HG03460 (cell line): ENCODE results near the gene FREY1.

ENCODE experiments used
- ATAC-seq: cut with Tn5 transposase; IDR thresholded peaks from one replicate; pipeline ENCODE4 v1.9.1; 2021; ENCODE audit not compliant: unreplicated experiment

Gene FREY1

GRCh38 chr11:45928535-45929215 is 21.6 kb upstream of the FREY1 start:
- ATAC-seq, result no peak

GRCh38 chr11:45927684-45928413 is 20.8 kb upstream of the FREY1 start:
- ATAC-seq, result no peak

GRCh38 chr11:45927332-45927683 is 20.2 kb upstream of the FREY1 start:
- ATAC-seq, result no peak

- no peak for ATAC-seq
These were observed 19.7 kb upstream of the FREY1 start for GRCh38 chr11:45926536-45927331.

GRCh38 chr11:45926001-45926401 is 18.9 kb upstream of the FREY1 start:
- no peak for ATAC-seq

- ATAC-seq, result no peak
These were observed 18.5 kb upstream of the FREY1 start for GRCh38 chr11:45925550-45925949.

- no peak for ATAC-seq
These were observed 17.9 kb upstream of the FREY1 start for GRCh38 chr11:45924927-45925326.

GRCh38 chr11:45924036-45924915 is 17.2 kb upstream of the FREY1 start:
- ATAC-seq, result no peak

- no peak for ATAC-seq
These were observed 15.5 kb upstream of the FREY1 start, which contains the start of gene LARGE2 for GRCh38 chr11:45922425-45923082. Gene LARGE2 (plus strand): TSS chr11:45922656. CDS start chr11:45922883, 227 bp downstream.

GRCh38 chr11:45921561-45922424 is 14.7 kb upstream of the FREY1 start:
- ATAC-seq, result no peak

GRCh38 chr11:45920531-45921477 is 13.7 kb upstream of the FREY1 start:
- no peak for ATAC-seq

GRCh38 chr11:45919806-45920530 is 12.9 kb upstream of the FREY1 start:
- no peak for ATAC-seq

- ATAC-seq, result no peak
These were observed 12.0 kb upstream of the FREY1 start for GRCh38 chr11:45918962-45919675.

- peak; percentile 36 for ATAC-seq
These were observed 11.4 kb upstream of the FREY1 start for GRCh38 chr11:45918331-45918941.

GRCh38 chr11:45917623-45918330 is 10.7 kb upstream of the FREY1 start, which contains the start of gene PEX16:
Gene PEX16 (minus strand): TSS chr11:45917877. CDS start chr11:45917811, 66 bp downstream.
- ATAC-seq, result peak; percentile 86

- ATAC-seq, result no peak
These were observed 10.2 kb upstream of the FREY1 start for GRCh38 chr11:45917286-45917622.
